Measurements from ENCODE around the gene PRDM5. TPM values are rescaled to one million over a fixed set of nuclear protein-coding genes. Genes with fewer than 3 reads are reported as not detected.
A peak's percentile ranks its signal among the peaks of the same experiment; 100 is the strongest.

Gene PRDM5
- total and polyA plus RNA-seq, 2 experiments from 2014 or later = 8.7 to 12.6 TPM

DNA sequence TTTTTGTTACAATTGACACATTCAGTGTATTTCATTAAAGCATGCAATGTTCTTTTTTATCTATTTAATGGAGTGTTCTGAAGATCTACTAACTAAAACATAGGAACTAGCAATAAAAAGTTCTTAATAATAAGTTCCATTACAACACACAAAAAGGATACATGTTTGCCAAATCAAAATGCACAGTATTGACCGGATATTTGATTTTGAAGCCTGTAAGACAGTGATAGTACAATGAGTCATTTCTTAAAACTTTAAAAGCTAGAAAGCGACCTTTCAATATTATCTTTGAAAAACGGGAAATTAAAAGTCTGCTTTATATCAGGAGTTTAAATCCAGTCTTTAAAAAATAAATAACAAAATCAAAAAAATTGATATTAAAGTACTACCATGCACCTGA lies 2.4 kb upstream of the PRDM5 start:
- Histone ChIP-seq H2AFZ (no peak overlapping the region), H3F3A (ENCODE audit: insufficient read depth) (peaks cover 41% of the 10 kb centered on the region), H4K20me1 (ENCODE audit: insufficient read depth) (no peaks in the 10 kb centered on the region), H3K27ac (no peak overlapping the region), H3K36me3 (ENCODE audit: low read depth) (no peaks in the 10 kb centered on the region), H3K79me2 (ENCODE audit: insufficient read depth) (peaks cover 16% of the 10 kb centered on the region), H3K9ac (no peak overlapping the region), H3K9me2 (ENCODE audit: insufficient read depth) (no peaks in the 10 kb centered on the region), H3K9me3 (ENCODE audit: low read depth) (no peaks in the 10 kb centered on the region), H3K4me2 (ENCODE audit: unreplicated experiment) (no peak overlapping the region), H3K4me1 (ENCODE audit: insufficient read depth) (peaks cover 35% of the 10 kb centered on the region), H3K4me3 (no peak overlapping the region), H3K27me3 (replicated peaks; ENCODE audit: insufficient read depth) (no peaks in the 10 kb centered on the region)
- 96 to 99% methylated on average over 3 of the region's 3 CpGs for WGBS, 2 experiments (ENCODE audit: low coverage in 1 of 2, low lambda C conversion rate in 2 of 2, missing lambda C conversion rate in 2 of 2)
- DNase-seq = no peak
- in situ Hi-C loops (cut with MboI) = no loop called here
- TF ChIP-seq EZH2 (IDR thresholded peaks at IDR 0.05; ENCODE audit: insufficient read depth, poor library complexity, severe bottlenecking) = no peak

GRCh38 chr4:120923207-120923522 lies 639 bp upstream of the PRDM5 start:
- peaks cover 30% of the 10 kb centered on the region for H3K79me2 ChIP-seq (ENCODE audit: insufficient read depth)
- H3K9ac ChIP-seq = peak overlapping the region; percentile 86
- H3K4me2 ChIP-seq (ENCODE audit: unreplicated experiment) = peak overlapping the region; percentile 94
- DNase-seq = no peak
- no peaks in the 10 kb centered on the region for H3K9me3 ChIP-seq (ENCODE audit: low read depth)
- H3K27me3 ChIP-seq (replicated peaks; ENCODE audit: insufficient read depth) = no peaks in the 10 kb centered on the region
- H3K27ac ChIP-seq = peak overlapping the region; percentile 82
- peaks cover 38% of the 10 kb centered on the region for H3F3A ChIP-seq (ENCODE audit: insufficient read depth)
- TF ChIP-seq EZH2phosphoT487 (IDR thresholded peaks at IDR 0.05; ENCODE audit: insufficient read depth, low read depth) (no peak), EZH2 (IDR thresholded peaks at IDR 0.05; ENCODE audit: insufficient read depth, poor library complexity, severe bottlenecking) (no peak)
- in situ Hi-C loops (cut with MboI) = no loop called here
- H3K36me3 ChIP-seq (ENCODE audit: low read depth) = no peaks in the 10 kb centered on the region
- H3K4me3 ChIP-seq = peak overlapping the region; percentile 84
- peaks cover 41% of the 10 kb centered on the region for H3K4me1 ChIP-seq (ENCODE audit: insufficient read depth)
- peak overlapping the region; percentile 93 for H2AFZ ChIP-seq
- H3K9me2 ChIP-seq (ENCODE audit: insufficient read depth) = no peaks in the 10 kb centered on the region
- no peaks in the 10 kb centered on the region for H4K20me1 ChIP-seq (ENCODE audit: insufficient read depth)
- 13 to 15% methylated on average over 12 of the region's 12 CpGs for WGBS, 2 experiments (ENCODE audit: low coverage in 1 of 2, low lambda C conversion rate in 2 of 2, missing lambda C conversion rate in 2 of 2)

DNA sequence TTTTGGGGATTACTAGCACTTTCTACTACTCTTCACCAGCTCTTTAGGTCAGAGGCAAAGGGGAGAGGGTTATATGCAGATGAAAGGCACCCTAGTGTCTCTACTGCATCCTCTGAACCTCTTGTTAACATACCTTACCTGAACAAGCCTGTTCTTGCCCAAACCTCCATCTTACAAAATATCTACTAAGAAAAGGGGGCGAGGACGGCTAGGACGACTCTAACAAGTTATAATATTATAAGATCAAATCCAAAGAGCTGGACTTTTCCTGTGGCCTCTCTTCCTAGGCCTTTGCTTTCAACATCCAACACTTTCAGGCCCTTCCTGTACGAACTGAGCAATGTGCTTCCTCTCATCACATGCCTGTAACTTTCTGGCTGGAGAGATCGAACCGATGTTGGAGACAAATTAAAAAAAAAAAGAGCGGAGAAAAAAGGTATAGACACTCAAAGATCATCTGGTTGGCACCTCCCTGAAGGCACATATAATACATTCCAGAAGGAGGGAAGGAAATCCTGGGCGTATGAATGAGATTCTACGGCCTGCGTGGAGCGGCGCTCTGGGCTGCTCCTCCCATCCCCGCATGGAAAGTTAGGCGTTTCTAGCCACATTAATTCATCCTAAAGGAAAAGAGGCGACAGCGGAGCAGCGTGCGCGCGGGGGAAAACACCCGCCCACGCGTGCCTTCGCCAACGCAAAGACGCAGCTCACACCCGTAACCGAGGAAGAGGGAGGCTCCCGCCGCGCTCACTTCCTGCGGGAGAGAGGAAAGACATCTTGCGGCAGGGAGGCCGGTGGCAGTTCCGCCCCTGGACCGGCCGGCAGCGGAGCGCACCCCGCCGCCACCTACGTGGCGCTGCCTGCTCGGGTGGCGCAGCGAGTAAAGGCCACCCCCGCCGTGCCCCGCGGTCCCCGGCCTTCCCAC lies 808 bp downstream of the PRDM5 start:
- Histone ChIP-seq H4K20me1 (ENCODE audit: insufficient read depth) (no peaks in the 10 kb centered on the region), H3K9me2 (ENCODE audit: insufficient read depth) (no peaks in the 10 kb centered on the region), H3K27ac (peak overlapping the region; percentile 82), H3K9me3 (ENCODE audit: low read depth) (no peaks in the 10 kb centered on the region), H3K79me2 (ENCODE audit: insufficient read depth) (peaks cover 42% of the 10 kb centered on the region), H3K4me3 (peak overlapping the region; percentile 84), H3K9ac (peak overlapping the region; percentile 86), H3F3A (ENCODE audit: insufficient read depth) (peaks cover 23% of the 10 kb centered on the region), H3K4me2 (ENCODE audit: unreplicated experiment) (peak overlapping the region; percentile 94), H3K36me3 (ENCODE audit: low read depth) (no peaks in the 10 kb centered on the region), H3K27me3 (replicated peaks; ENCODE audit: insufficient read depth) (no peaks in the 10 kb centered on the region), H2AFZ (peak overlapping the region; percentile 93), H3K4me1 (ENCODE audit: insufficient read depth) (peaks cover 27% of the 10 kb centered on the region)
- in situ Hi-C loops (cut with MboI) = no loop called here
- TF ChIP-seq EZH2 (IDR thresholded peaks at IDR 0.05; ENCODE audit: insufficient read depth, poor library complexity, severe bottlenecking) (no peak), EZH2phosphoT487 (IDR thresholded peaks at IDR 0.05; ENCODE audit: insufficient read depth, low read depth) (no peak)
- WGBS, 2 experiments (ENCODE audit: low coverage in 1 of 2, low lambda C conversion rate in 2 of 2, missing lambda C conversion rate in 2 of 2) = 1 to 3% methylated on average over 44 to 48 of the region's 51 CpGs
- DNase-seq = peak; percentile 84

DNA sequence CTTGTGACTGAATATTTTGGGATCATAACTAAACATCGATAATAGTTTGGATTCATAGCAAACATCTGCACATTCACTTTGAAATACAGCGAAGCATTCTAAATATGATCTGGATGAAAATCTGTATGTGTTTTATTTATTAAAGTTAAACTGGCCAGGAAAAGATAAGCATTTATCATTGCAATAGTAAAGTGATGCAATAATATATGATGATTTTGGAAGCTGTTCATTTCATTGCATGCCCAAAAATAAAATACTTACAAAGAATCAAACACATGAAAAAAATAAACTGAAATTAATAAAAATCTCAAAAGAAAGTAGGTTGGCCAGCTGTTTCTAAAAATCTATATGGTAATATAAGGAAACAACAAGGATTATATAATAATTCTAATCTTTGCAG lies 1.9 kb downstream of the PRDM5 start:
- Histone ChIP-seq H3K4me3 (no peak overlapping the region), H3K27ac (no peak overlapping the region), H3K9me2 (ENCODE audit: insufficient read depth) (no peaks in the 10 kb centered on the region), H2AFZ (0 out of 2 replicates have a peak overlapping the region, but pooled peaks have one; percentile 93), H3K79me2 (ENCODE audit: insufficient read depth) (peaks cover 51% of the 10 kb centered on the region), H3K27me3 (replicated peaks; ENCODE audit: insufficient read depth) (no peaks in the 10 kb centered on the region), H3K9ac (no peak overlapping the region), H3K36me3 (ENCODE audit: low read depth) (no peaks in the 10 kb centered on the region), H3F3A (ENCODE audit: insufficient read depth) (peaks cover 15% of the 10 kb centered on the region), H3K4me2 (ENCODE audit: unreplicated experiment) (peak overlapping the region; percentile 94), H3K9me3 (ENCODE audit: low read depth) (no peaks in the 10 kb centered on the region), H3K4me1 (ENCODE audit: insufficient read depth) (peaks cover 24% of the 10 kb centered on the region), H4K20me1 (ENCODE audit: insufficient read depth) (no peaks in the 10 kb centered on the region)
- TF ChIP-seq EZH2phosphoT487 (IDR thresholded peaks at IDR 0.05; ENCODE audit: insufficient read depth, low read depth) (no peak), EZH2 (IDR thresholded peaks at IDR 0.05; ENCODE audit: insufficient read depth, poor library complexity, severe bottlenecking) (no peak)
- in situ Hi-C loops (cut with MboI) = no loop called here
- DNase-seq = no peak
- 95 to 98% methylated on average over 2 of the region's 2 CpGs for WGBS, 2 experiments (ENCODE audit: low coverage in 1 of 2, low lambda C conversion rate in 2 of 2, missing lambda C conversion rate in 2 of 2)

Measured in GM23248 (cell line).